Measurements from ENCODE around the gene PRR11. TPM values are rescaled to one million over a fixed set of nuclear protein-coding genes. Genes with fewer than 3 reads are reported as not detected.

Gene PRR11
- total RNA-seq, 1 experiment from 2014 or later, result 86.7 TPM

DNA sequence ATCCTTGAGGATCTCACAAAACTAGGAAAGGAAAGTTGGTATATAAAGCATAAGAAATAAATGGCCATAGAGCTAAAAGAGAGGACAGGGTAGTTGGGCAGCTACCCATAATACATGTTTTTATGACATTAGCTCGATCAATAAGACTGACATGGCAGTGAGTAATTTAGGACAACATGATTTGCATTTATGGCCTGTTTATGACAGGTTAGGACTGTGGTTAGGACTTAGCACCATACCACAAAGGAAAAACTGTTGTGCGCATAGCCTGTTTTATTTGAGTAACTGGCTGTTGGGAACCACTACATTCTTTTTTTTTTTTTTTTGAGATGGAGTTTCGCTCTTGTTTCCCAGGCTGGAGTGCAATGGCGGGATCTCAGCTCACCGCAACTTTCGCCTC lies 30.9 kb upstream of the PRR11 start:
- no peak overlapping the region for H3K4me2 ChIP-seq (ENCODE audit: low read length)
- no peak overlapping the region for H3K9ac ChIP-seq (ENCODE audit: low read length)
- TF ChIP-seq, protein P1, sequence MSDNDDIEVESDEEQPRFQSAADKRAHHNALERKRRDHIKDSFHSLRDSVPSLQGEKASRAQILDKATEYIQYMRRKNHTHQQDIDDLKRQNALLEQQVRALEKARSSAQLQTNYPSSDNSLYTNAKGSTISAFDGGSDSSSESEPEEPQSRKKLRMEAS (IDR thresholded peaks at IDR 0.05), result no peak
- no peak for TF ChIP-seq ZNF274 (IDR thresholded peaks at IDR 0.05; ENCODE audit: low read depth, low read length)
- TF ChIP-seq, protein P2, sequence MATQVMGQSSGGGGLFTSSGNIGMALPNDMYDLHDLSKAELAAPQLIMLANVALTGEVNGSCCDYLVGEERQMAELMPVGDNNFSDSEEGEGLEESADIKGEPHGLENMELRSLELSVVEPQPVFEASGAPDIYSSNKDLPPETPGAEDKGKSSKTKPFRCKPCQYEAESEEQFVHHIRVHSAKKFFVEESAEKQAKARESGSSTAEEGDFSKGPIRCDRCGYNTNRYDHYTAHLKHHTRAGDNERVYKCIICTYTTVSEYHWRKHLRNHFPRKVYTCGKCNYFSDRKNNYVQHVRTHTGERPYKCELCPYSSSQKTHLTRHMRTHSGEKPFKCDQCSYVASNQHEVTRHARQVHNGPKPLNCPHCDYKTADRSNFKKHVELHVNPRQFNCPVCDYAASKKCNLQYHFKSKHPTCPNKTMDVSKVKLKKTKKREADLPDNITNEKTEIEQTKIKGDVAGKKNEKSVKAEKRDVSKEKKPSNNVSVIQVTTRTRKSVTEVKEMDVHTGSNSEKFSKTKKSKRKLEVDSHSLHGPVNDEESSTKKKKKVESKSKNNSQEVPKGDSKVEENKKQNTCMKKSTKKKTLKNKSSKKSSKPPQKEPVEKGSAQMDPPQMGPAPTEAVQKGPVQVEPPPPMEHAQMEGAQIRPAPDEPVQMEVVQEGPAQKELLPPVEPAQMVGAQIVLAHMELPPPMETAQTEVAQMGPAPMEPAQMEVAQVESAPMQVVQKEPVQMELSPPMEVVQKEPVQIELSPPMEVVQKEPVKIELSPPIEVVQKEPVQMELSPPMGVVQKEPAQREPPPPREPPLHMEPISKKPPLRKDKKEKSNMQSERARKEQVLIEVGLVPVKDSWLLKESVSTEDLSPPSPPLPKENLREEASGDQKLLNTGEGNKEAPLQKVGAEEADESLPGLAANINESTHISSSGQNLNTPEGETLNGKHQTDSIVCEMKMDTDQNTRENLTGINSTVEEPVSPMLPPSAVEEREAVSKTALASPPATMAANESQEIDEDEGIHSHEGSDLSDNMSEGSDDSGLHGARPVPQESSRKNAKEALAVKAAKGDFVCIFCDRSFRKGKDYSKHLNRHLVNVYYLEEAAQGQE (IDR thresholded peaks at IDR 0.05; ENCODE audit: low read depth), result no peak
- TF ChIP-seq TCF7L2 (IDR thresholded peaks at IDR 0.05; ENCODE audit: borderline replicate concordance, extremely low read depth, insufficient read depth, insufficient read length), result no peak
- TF ChIP-seq, protein P3, sequence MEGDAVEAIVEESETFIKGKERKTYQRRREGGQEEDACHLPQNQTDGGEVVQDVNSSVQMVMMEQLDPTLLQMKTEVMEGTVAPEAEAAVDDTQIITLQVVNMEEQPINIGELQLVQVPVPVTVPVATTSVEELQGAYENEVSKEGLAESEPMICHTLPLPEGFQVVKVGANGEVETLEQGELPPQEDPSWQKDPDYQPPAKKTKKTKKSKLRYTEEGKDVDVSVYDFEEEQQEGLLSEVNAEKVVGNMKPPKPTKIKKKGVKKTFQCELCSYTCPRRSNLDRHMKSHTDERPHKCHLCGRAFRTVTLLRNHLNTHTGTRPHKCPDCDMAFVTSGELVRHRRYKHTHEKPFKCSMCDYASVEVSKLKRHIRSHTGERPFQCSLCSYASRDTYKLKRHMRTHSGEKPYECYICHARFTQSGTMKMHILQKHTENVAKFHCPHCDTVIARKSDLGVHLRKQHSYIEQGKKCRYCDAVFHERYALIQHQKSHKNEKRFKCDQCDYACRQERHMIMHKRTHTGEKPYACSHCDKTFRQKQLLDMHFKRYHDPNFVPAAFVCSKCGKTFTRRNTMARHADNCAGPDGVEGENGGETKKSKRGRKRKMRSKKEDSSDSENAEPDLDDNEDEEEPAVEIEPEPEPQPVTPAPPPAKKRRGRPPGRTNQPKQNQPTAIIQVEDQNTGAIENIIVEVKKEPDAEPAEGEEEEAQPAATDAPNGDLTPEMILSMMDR (IDR thresholded peaks at IDR 0.05 in 2 of 3, conservative IDR thresholded peaks at IDR 0.05 in 1 of 3; ENCODE audit: borderline replicate concordance in 1 of 3, insufficient read depth in 1 of 3, low read depth in 2 of 3, low read length in 2 of 3), result no peak
- no peak for TF ChIP-seq ELF1 (IDR thresholded peaks at IDR 0.05; ENCODE audit: borderline replicate concordance, low read depth)
- no peak for TF ChIP-seq ZFX (IDR thresholded peaks at IDR 0.05)
- TF ChIP-seq ZBTB33 (IDR thresholded peaks at IDR 0.05; ENCODE audit: extremely low read depth, insufficient replicate concordance, low read length), result no peak
- TF ChIP-seq SIN3A (IDR thresholded peaks at IDR 0.05; ENCODE audit: low read depth), result no peak
- no peak for TF ChIP-seq YY1 (IDR thresholded peaks at IDR 0.05; ENCODE audit: extremely low read depth, insufficient replicate concordance, low read depth, low read length)
- TF ChIP-seq SP1 (IDR thresholded peaks at IDR 0.05; ENCODE audit: low read depth), result no peak
- TF ChIP-seq, protein P4, sequence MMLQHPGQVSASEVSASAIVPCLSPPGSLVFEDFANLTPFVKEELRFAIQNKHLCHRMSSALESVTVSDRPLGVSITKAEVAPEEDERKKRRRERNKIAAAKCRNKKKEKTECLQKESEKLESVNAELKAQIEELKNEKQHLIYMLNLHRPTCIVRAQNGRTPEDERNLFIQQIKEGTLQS (IDR thresholded peaks at IDR 0.05), result no peak
- TF ChIP-seq POLR2A (IDR thresholded peaks at IDR 0.05; ENCODE audit: borderline replicate concordance, extremely low read depth, insufficient read depth, insufficient read length), result no peak
- TF ChIP-seq RAD21 (IDR thresholded peaks at IDR 0.05; ENCODE audit: low read depth), result no peak
- no peak for TF ChIP-seq POLR2AphosphoS5 (IDR thresholded peaks at IDR 0.05; ENCODE audit: low read depth, low read length)
- TF ChIP-seq CBX3 (IDR thresholded peaks at IDR 0.05; ENCODE audit: low read depth), result no peak
- ChIA-PET POLR2A (no interaction called here), RAD21 (ENCODE audit: low non-redundant PET in 1 of 2, low total read pairs in 2 of 2, uncharacterized antibody in 2 of 2, unreplicated experiment in 2 of 2) (no interaction called here), CTCF (no interaction called here)
- peaks cover 22% of the 10 kb centered on the region for H3K79me2 ChIP-seq (ENCODE audit: insufficient read depth, low read length)
- no TSS peak for BruUV-seq (replicated peaks)
- H2AFZ ChIP-seq (ENCODE audit: low read depth, low read length, poor library complexity, severe bottlenecking), result no peak overlapping the region
- H4K20me1 ChIP-seq (ENCODE audit: insufficient read depth), result no peaks in the 10 kb centered on the region
- peaks cover 0 to 9% of the 10 kb centered on the region in 2 experiments; a peak in 3 of 4 replicates for H3K36me3 ChIP-seq (ENCODE audit: control insufficient read depth in 1 of 2, insufficient read depth in 2 of 2, low read length in 2 of 2)
- no peaks in the 10 kb centered on the region for H3K9me3 ChIP-seq (ENCODE audit: control insufficient read depth in 1 of 2, insufficient read depth in 1 of 2, low read depth in 1 of 2, low read length in 2 of 2)
- H3K27ac ChIP-seq (ENCODE audit: low read depth, low read length), result no peak overlapping the region
- DNase-seq (ENCODE audit: low read depth, low spot score) (no peak), ATAC-seq (no peak)
- no peaks in the 10 kb centered on the region for H3K4me1 ChIP-seq (ENCODE audit: control insufficient read depth in 1 of 2, insufficient read depth in 2 of 2, low read length in 2 of 2)
- H3K9me2 ChIP-seq (ENCODE audit: insufficient read depth), result no peaks in the 10 kb centered on the region
- H3K4me3 ChIP-seq (replicated peaks in 1 of 2; ENCODE audit: low read depth in 1 of 2, low read length in 2 of 2), result no peak overlapping the region
- H3K27me3 ChIP-seq (ENCODE audit: insufficient read depth, low read length), result no peaks in the 10 kb centered on the region
- intact Hi-C loops (cut with micrococcal nuclease), result no loop called here
